Measurements from ENCODE around the gene SPSB1.

GRCh38 chr1:9382643-9383491 lies 90.2 kb downstream of the SPSB1 start:
- no peak for TF ChIP-seq CTCF (optimal IDR thresholded peaks at IDR 0.05 in 1 of 3, IDR thresholded peaks at IDR 0.05 in 1 of 3, conservative IDR thresholded peaks at IDR 0.05 in 1 of 3; ENCODE audit: extremely low read depth in 1 of 3, insufficient read depth in 2 of 3, low read length in 3 of 3)
- TF ChIP-seq EZH2 (IDR thresholded peaks at IDR 0.05; ENCODE audit: low read length), result no peak

All from keratinocyte (primary cell).